SU-DHL-6 (cell line): ENCODE measurements around the gene PHF10.

Source experiments
- H2AFZ ChIP-seq: fragments of 200-600 bp; sonication (generic); 2 replicates; pipeline ENCODE4 v1.6.1; 2014; ENCODE audit warnings: low read depth, mild to moderate bottlenecking, moderate library complexity, mixed read lengths, antibody characterized with exemption, low read length; ENCODE audit not compliant: severe bottlenecking
- H3F3A ChIP-seq: fragments of 200-600 bp; shearing (Covaris generic); 2 replicates; pipeline ENCODE4 v1.6.0; 2016; ENCODE audit warnings: antibody characterized with exemption, mild to moderate bottlenecking; ENCODE audit not compliant: insufficient read depth
- H3K27ac ChIP-seq: fragments of 200-600 bp; sonication (generic); 2 replicates; pipeline ENCODE4 v1.5.1; 2016; ENCODE audit warnings: low read depth, mild to moderate bottlenecking, low read length, moderate library complexity, mixed read lengths
- H3K27me3 ChIP-seq: fragments of 200-600 bp; sonication (generic), shearing (Covaris generic); 2 replicates; pipeline ENCODE4 v1.6.0; 2014; ENCODE audit warnings: mild to moderate bottlenecking, low read length
- H3K36me3 ChIP-seq: fragments of 200-600 bp; sonication (generic); 2 replicates; pipeline ENCODE4 v1.6.1; 2014; ENCODE audit warnings: mild to moderate bottlenecking, low read length, mixed read lengths
- H3K4me2 ChIP-seq: fragments of 300-600, 200-600 bp; shearing (Covaris generic), sonication (generic); 2 replicates; pipeline ENCODE4 v1.6.0; 2014; ENCODE audit warnings: low read length, low read depth, mild to moderate bottlenecking; ENCODE audit not compliant: poor library complexity, severe bottlenecking
- H3K4me3 ChIP-seq: fragments of 200-600 bp; sonication (generic); 2 replicates; pipeline ENCODE4 v1.5.1; 2014; ENCODE audit warnings: antibody characterized with exemption, low read length, mild to moderate bottlenecking, mixed read lengths; ENCODE audit not compliant: insufficient read depth, poor library complexity, severe bottlenecking
- H3K79me2 ChIP-seq: fragments of 200-600 bp; sonication (generic); 2 replicates; pipeline ENCODE4 v1.6.1; 2014; ENCODE audit warnings: mild to moderate bottlenecking, low read length, moderate library complexity; ENCODE audit not compliant: insufficient read depth
- H3K9ac ChIP-seq: fragments of 200-600 bp; sonication (generic); 2 replicates; pipeline ENCODE4 v1.7.0; 2014; ENCODE audit warnings: mild to moderate bottlenecking, low read length
- H3K9me2 ChIP-seq: fragments of 200-600 bp; sonication (generic); replicated peaks from 2 replicates; pipeline ENCODE4 v1.6.1; 2014; ENCODE audit warnings: low read length; ENCODE audit not compliant: insufficient read depth
- H3K9me3 ChIP-seq: fragments of 200-600 bp; sonication (generic); 2 replicates; pipeline ENCODE4 v1.6.1; 2014; ENCODE audit warnings: low read length, mixed read lengths; ENCODE audit not compliant: insufficient read depth
- H4K20me1 ChIP-seq: fragments of 200-600 bp; sonication (generic); 2 replicates; pipeline ENCODE4 v1.6.1; 2014; ENCODE audit warnings: low read depth, mild to moderate bottlenecking, antibody characterized with exemption, low read length, moderate library complexity, mixed read lengths
- EZH2phosphoT487 ChIP-seq: fragments of 200-600 bp; sonication (generic), shearing (Covaris generic); conservative IDR thresholded peaks from 2 replicates; pipeline ENCODE4 v1.6.1; 2018; ENCODE audit warnings: mild to moderate bottlenecking, antibody characterized with exemption, low read length, moderate library complexity, mixed read lengths
- TF ChIP-seq, protein P1 (sequence below): fragments of 200-600 bp; sonication (generic); IDR thresholded peaks from one replicate; pipeline ENCODE4 v1.5.1; 2017; ENCODE audit warnings: antibody characterized with exemption, mild to moderate bottlenecking, low read length, moderate library complexity; ENCODE audit not compliant: insufficient read depth, poor library complexity, severe bottlenecking

Gene PHF10

DNA sequence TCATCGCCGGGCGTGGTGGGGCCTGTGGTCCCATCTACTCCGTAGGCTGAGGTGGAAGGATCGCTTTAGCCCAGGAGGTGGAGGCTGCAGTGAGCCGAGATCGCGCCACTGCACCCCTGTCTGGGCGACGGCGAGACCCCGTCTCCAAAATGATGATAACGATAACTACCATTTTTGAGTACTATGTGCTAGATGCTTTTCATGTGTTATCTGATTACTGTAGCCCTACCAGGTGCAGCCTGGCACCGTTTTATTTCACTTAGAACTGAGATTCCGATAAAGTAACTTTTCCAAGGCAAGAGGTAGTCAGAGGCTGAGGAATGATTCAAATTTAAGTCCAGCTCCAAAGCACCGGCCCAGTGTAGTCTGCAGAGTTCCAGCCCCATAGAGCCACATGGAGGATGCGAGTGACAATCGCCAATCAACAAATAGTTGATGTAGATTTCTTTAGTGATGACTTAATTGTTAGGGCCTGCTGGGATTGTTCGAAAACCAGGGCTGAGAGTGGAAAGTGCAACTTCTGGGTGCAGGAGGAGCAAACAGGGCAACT, 27.8 kb upstream of the PHF10 start:
- H3K27me3 ChIP-seq = no peaks in the 10 kb centered on the region
- peak overlapping the region; percentile 69 for H3K4me3 ChIP-seq
- peak overlapping the region; percentile 44 for H2AFZ ChIP-seq
- H3K9ac ChIP-seq = peak overlapping the region; percentile 81
- H3K36me3 ChIP-seq = 0 out of 2 replicates have a peak, but pooled peaks cover 5% of the 10 kb centered on the region
- no peaks in the 10 kb centered on the region for H4K20me1 ChIP-seq
- H3K79me2 ChIP-seq = peaks cover 17% of the 10 kb centered on the region
- no peaks in the 10 kb centered on the region for H3K9me2 ChIP-seq
- TF ChIP-seq, protein P1, sequence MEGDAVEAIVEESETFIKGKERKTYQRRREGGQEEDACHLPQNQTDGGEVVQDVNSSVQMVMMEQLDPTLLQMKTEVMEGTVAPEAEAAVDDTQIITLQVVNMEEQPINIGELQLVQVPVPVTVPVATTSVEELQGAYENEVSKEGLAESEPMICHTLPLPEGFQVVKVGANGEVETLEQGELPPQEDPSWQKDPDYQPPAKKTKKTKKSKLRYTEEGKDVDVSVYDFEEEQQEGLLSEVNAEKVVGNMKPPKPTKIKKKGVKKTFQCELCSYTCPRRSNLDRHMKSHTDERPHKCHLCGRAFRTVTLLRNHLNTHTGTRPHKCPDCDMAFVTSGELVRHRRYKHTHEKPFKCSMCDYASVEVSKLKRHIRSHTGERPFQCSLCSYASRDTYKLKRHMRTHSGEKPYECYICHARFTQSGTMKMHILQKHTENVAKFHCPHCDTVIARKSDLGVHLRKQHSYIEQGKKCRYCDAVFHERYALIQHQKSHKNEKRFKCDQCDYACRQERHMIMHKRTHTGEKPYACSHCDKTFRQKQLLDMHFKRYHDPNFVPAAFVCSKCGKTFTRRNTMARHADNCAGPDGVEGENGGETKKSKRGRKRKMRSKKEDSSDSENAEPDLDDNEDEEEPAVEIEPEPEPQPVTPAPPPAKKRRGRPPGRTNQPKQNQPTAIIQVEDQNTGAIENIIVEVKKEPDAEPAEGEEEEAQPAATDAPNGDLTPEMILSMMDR = no peak
- no peak for TF ChIP-seq EZH2phosphoT487
- H3K4me2 ChIP-seq = peak overlapping the region; percentile 82
- H3K27ac ChIP-seq = peak overlapping the region; percentile 66
- H3F3A ChIP-seq = 0 out of 2 replicates have a peak, but pooled peaks cover 13% of the 10 kb centered on the region
- H3K9me3 ChIP-seq = no peaks in the 10 kb centered on the region

DNA sequence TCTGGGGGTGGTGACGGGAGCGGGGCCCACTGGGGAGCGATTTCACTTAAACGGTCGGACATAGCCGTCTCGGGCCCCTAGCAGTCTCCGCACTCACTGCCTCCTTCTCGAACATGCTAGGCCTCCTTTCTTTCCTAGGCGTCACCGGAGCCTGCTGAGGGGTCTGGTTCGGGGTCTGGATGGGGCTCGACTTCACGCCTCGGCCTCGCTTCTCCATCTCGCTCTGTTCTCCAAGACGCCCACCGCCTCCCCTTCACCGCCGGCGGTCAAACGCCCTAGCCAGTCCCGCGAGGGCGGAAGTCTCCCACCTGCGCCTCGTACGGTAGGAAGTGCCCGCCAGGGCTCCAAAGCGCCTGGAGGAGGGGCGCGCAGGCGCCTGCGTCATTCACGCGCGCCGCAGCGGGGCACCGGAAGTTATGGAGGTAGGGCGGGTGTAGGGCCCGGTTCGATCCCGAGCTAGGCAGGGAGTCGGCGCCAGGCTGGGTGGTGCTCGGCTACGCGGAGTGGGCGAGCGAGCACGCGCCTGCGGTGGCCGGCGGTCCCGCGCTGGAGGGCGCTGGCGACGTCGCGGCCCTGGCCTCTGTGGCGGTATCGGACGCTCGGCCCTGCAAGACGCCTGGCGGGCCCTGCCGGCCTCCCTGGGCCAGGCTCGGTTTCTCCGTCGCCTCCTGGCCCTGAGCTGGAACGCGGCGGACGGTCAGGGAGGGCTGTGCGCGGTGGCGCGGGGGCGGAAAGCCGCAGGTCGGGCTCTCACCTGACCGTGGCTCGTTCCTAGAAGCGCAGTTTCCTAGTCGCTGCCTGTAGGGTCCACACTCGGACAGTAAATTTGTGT, 27.2 kb upstream of the PHF10 start, which contains the start of the genes DYNLT2 and ERMARD:
Gene DYNLT2, minus strand, starts transcription at position 331 of the 832 bp plus-strand sequence. Its CDS starts 114 bp downstream, at position 217.
Gene ERMARD, plus strand, starts transcription at position 381 of the 832 bp plus-strand sequence. Its CDS starts 36 bp downstream, at position 417.
- peak within 1 kb of the TSS; percentile 81 for H3K9ac ChIP-seq
- H3F3A ChIP-seq = 0 out of 2 replicates have a peak, but pooled peaks cover 13% of the 10 kb centered on the region
- H4K20me1 ChIP-seq = no peaks in the 10 kb centered on the region
- H3K27ac ChIP-seq = peak within 1 kb of the TSS; percentile 66
- no peaks in the 10 kb centered on the region for H3K9me2 ChIP-seq
- H3K4me2 ChIP-seq = peak within 1 kb of the TSS; percentile 96
- peak within 1 kb of the TSS; percentile 72 for H2AFZ ChIP-seq
- peak within 1 kb of the TSS; percentile 69 for H3K4me3 ChIP-seq
- H3K27me3 ChIP-seq = no peaks in the 10 kb centered on the region
- H3K36me3 ChIP-seq = 0 out of 2 replicates have a peak, but pooled peaks cover 5% of the 10 kb centered on the region
- peaks cover 17% of the 10 kb centered on the region for H3K79me2 ChIP-seq
- H3K9me3 ChIP-seq = no peaks in the 10 kb centered on the region
- TF ChIP-seq, protein P1 = no peak
- TF ChIP-seq EZH2phosphoT487 = no peak

DNA sequence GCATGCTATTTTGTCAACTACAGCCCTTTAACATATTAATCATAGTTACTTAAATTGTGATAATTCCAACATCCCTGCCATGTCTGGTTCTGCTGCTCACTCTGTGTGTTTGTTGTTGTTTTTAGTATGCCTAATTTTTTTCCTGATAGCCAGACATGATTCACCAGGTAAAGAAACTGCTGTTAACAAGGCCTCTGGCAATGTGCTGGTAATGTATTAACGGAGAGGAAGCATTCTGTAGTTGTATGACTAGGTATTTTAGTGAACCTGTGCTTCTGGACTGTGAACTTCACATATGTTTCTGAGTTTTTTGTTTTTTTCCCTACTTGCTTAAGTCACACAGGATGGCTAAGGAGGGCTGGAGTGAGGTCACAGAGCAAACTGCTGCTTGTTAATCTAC, 22.3 kb upstream of the PHF10 start:
- Histone ChIP-seq H3K9ac (no peak overlapping the region), H3K36me3 (0 out of 2 replicates have a peak, but pooled peaks cover 5% of the 10 kb centered on the region), H3F3A (peaks cover 13% of the 10 kb centered on the region; the same call in 1 of the 2 replicates), H3K27me3 (no peaks in the 10 kb centered on the region), H4K20me1 (no peaks in the 10 kb centered on the region), H2AFZ (no peak overlapping the region), H3K9me3 (no peaks in the 10 kb centered on the region), H3K79me2 (peaks cover 17% of the 10 kb centered on the region), H3K4me3 (no peak overlapping the region), H3K4me2 (no peak overlapping the region), H3K27ac (no peak overlapping the region), H3K9me2 (no peaks in the 10 kb centered on the region)
- TF ChIP-seq EZH2phosphoT487 = no peak
- TF ChIP-seq, protein P1 = no peak
